Measurements from ENCODE around the gene USHBP1.

USHBP1 gene

GRCh38 chr19:17243830-17244617 is 20.5 kb downstream of the USHBP1 start:
- H3K27ac Mint-ChIP-seq: peak overlapping the region; percentile 89
- peak overlapping the region; percentile 92 for H3K4me3 Mint-ChIP-seq
- no peaks in the 10 kb centered on the region for H3K27me3 Mint-ChIP-seq (ENCODE audit: low read depth, poor library complexity)
- H3K9me3 Mint-ChIP-seq: no peaks in the 10 kb centered on the region
- H3K36me3 Mint-ChIP-seq (ENCODE audit: low read depth): peaks cover 6% of the 10 kb centered on the region
- H3K4me1 Mint-ChIP-seq: peaks cover 71% of the 10 kb centered on the region
- TF ChIP-seq, protein P1, sequence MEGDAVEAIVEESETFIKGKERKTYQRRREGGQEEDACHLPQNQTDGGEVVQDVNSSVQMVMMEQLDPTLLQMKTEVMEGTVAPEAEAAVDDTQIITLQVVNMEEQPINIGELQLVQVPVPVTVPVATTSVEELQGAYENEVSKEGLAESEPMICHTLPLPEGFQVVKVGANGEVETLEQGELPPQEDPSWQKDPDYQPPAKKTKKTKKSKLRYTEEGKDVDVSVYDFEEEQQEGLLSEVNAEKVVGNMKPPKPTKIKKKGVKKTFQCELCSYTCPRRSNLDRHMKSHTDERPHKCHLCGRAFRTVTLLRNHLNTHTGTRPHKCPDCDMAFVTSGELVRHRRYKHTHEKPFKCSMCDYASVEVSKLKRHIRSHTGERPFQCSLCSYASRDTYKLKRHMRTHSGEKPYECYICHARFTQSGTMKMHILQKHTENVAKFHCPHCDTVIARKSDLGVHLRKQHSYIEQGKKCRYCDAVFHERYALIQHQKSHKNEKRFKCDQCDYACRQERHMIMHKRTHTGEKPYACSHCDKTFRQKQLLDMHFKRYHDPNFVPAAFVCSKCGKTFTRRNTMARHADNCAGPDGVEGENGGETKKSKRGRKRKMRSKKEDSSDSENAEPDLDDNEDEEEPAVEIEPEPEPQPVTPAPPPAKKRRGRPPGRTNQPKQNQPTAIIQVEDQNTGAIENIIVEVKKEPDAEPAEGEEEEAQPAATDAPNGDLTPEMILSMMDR (IDR thresholded peaks at IDR 0.05): no peak
- DNase-seq: peak; percentile 70

GRCh38 chr19:17243211-17243829 is 21.2 kb downstream of the USHBP1 start:
- H3K27ac Mint-ChIP-seq: peak overlapping the region; percentile 95
- DNase-seq: no peak
- H3K4me3 Mint-ChIP-seq: peak overlapping the region; percentile 92
- peaks cover 66% of the 10 kb centered on the region for H3K4me1 Mint-ChIP-seq
- peaks cover 10% of the 10 kb centered on the region for H3K36me3 Mint-ChIP-seq (ENCODE audit: low read depth)
- H3K27me3 Mint-ChIP-seq (ENCODE audit: low read depth, poor library complexity): no peaks in the 10 kb centered on the region
- no peaks in the 10 kb centered on the region for H3K9me3 Mint-ChIP-seq
- TF ChIP-seq, protein P1 (IDR thresholded peaks at IDR 0.05): no peak

GRCh38 chr19:17242431-17243208 is 21.9 kb downstream of the USHBP1 start:
- peak overlapping the region; percentile 95 for H3K27ac Mint-ChIP-seq

DNA sequence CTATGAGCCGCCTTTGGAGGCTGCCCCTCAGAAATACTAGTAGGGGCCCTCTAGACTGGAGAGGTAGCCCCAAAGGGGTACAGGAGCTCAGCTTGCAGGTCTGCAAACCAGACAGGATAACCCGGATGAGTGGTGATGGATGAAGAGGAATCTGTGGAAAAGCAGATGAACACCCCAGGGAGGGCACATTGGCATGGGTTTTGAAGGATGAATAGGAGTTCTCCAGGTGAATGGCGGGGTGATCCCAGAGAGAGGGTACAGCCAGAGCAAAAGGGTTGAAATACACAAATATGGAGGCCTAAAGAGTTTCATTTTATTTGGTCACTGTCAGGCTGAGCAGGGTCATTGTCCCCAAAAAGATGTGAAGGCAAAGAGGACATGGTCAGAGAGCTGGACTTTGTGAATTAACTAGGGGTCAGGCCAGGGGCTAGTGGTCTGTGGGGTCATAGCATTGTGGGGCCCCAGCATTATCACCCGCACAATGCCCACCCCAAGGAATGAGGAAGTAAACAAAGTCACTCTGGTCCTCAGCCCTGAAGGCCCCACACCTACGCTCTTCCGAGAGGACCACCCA is 23.6 kb downstream of the USHBP1 start:
- TF ChIP-seq, protein P1 (IDR thresholded peaks at IDR 0.05): no peak
- H3K27me3 Mint-ChIP-seq (ENCODE audit: low read depth, poor library complexity): no peaks in the 10 kb centered on the region
- no peaks in the 10 kb centered on the region for H3K9me3 Mint-ChIP-seq
- H3K36me3 Mint-ChIP-seq (ENCODE audit: low read depth): peaks cover 19% of the 10 kb centered on the region
- H3K4me1 Mint-ChIP-seq: peaks cover 68% of the 10 kb centered on the region
- H3K4me3 Mint-ChIP-seq: peak overlapping the region; percentile 75
- H3K27ac Mint-ChIP-seq: peak overlapping the region; percentile 93
- no peak for DNase-seq

More at GRCh38 chr19:17242431-17243208, 21.9 kb downstream of the USHBP1 start:
- peak; percentile 57 for DNase-seq
- Mint-ChIP-seq H3K4me1 (peaks cover 66% of the 10 kb centered on the region), H3K27me3 (ENCODE audit: low read depth, poor library complexity) (no peaks in the 10 kb centered on the region), H3K36me3 (ENCODE audit: low read depth) (peaks cover 17% of the 10 kb centered on the region), H3K4me3 (peak overlapping the region; percentile 92), H3K9me3 (no peaks in the 10 kb centered on the region)
- TF ChIP-seq, protein P1 (IDR thresholded peaks at IDR 0.05): no peak

- peak overlapping the region; percentile 75 for H3K4me3 Mint-ChIP-seq
- TF ChIP-seq, protein P1 (IDR thresholded peaks at IDR 0.05): no peak
- H3K27ac Mint-ChIP-seq: peak overlapping the region; percentile 95
- peaks cover 68% of the 10 kb centered on the region for H3K4me1 Mint-ChIP-seq
- H3K9me3 Mint-ChIP-seq: no peaks in the 10 kb centered on the region
- peaks cover 19% of the 10 kb centered on the region for H3K36me3 Mint-ChIP-seq (ENCODE audit: low read depth)
- H3K27me3 Mint-ChIP-seq (ENCODE audit: low read depth, poor library complexity): no peaks in the 10 kb centered on the region
- DNase-seq: no peak
Measured at GRCh38 chr19:17240062-17240752, 24.3 kb downstream of the USHBP1 start.
